Measurements from ENCODE around the gene ATP4B. TPM values are rescaled to one million over a fixed set of nuclear protein-coding genes. Genes with fewer than 3 reads are reported as not detected.
A peak's percentile ranks its signal among the peaks of the same experiment; 100 is the strongest.

Gene ATP4B
- total and polyA plus RNA-seq, 8 donors = not detected

DNA sequence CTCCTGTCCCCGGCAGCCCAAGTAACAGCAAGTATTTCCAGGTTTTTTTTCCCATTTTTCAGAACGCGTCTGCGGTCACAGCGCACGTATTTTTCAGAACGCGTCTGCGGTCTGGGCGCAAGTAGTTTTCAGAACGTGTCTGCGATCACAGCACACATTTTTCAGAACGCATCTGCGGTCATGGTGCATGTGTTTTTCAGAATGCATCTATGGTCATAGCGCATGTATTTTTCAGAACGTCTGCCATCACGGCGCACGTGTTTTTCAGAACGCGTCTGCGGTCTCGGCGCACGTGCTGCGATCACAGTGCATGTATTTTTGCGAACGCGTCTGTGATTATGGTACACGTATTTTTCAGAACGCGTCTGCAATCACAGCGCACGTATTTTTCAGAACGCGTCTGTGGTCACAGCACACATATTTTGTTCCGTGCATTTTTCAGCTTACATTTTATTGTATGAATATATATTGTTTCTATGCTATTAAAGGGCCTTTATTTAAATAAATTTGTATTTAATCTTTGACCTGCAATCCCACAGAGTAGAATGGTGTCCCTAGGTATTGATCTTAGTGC lies 19.7 kb downstream of the ATP4B start:
- peaks cover 0 to 15% (median 4%) of the 10 kb centered on the region in 3 donors for H3K36me3 ChIP-seq
- DNase-seq (peak in 2 of 6 donors; percentile 7 to 23), ATAC-seq (no peak), FAIRE-seq (no peak)
- no peak for TF ChIP-seq CTCF (IDR thresholded peaks at IDR 0.05)
- intact Hi-C loops (cut with DNase I) = no loop called here
- H3K9me3 ChIP-seq = no peaks in the 10 kb centered on the region
- WGBS, 2 donors = 97 to 98% methylated on average over 37 of the region's 37 CpGs
- no peak overlapping the region for H3K27ac ChIP-seq
- H3K4me3 ChIP-seq = no peak overlapping the region
- no peaks in the 10 kb centered on the region for H3K4me1 ChIP-seq
- no peaks in the 10 kb centered on the region for H3K27me3 ChIP-seq

- FAIRE-seq = no peak
- peak in 2 of 6 donors; percentile 3 to 38 for DNase-seq
These were observed 20.5 kb downstream of the ATP4B start for GRCh38 chr13:113637262-113638160.

DNA sequence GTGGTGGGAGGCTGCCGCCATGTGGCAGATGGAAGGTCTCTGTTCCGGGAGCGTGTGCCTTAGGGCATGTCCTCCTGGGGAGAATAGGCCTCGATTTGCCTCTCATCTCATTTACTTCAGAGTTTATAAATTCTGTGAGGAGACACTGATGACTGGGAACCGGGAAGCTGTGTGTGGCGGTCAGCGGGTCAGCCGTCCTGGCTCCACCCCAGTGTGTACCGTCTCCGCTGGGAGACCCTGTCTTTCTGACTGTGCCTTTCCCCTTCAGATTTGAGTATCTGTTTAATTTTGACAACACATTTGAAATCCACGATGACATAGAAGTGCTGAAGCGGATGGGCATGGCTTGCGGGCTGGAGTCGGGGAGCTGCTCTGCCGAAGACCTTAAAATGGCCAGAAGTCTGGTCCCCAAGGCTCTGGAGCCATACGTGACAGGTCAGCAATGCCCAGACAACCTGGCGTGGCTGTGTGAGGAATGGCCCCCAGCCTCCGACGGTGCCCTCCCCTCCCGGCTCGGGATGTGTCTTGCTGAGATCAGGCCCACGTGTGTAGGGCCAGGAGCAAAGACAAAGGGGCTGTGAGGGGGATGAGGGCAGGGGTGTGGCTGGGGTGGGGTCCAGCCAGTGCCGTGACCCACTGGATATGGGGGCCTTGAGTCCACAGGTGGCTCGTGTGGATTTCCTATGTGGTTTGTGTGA lies 21.6 kb downstream of the ATP4B start:
- H3K36me3 ChIP-seq = peaks cover 0 to 18% (median 4%) of the 10 kb centered on the region in 3 donors
- TF ChIP-seq CTCF (IDR thresholded peaks at IDR 0.05) = no peak
- no peaks in the 10 kb centered on the region for H3K27me3 ChIP-seq
- no peak overlapping the region for H3K4me3 ChIP-seq
- H3K4me1 ChIP-seq = no peaks in the 10 kb centered on the region
- FAIRE-seq = no peak
- no peak overlapping the region for H3K27ac ChIP-seq
- H3K9me3 ChIP-seq = no peaks in the 10 kb centered on the region
- WGBS, 2 donors = 96 to 98% methylated on average over 24 of the region's 24 CpGs
- DNase-seq = peak in 2 of 6 donors; percentile 12 to 30
- intact Hi-C loops (cut with DNase I) = no loop called here
- ATAC-seq = no peak

More at GRCh38 chr13:113637262-113638160, 20.5 kb downstream of the ATP4B start:
- intact Hi-C loops (cut with DNase I) = no loop called here
- no peak for ATAC-seq
- WGBS, 2 donors = 91 to 92% methylated on average over 30 of the region's 30 CpGs
- Histone ChIP-seq H3K9me3 (no peaks in the 10 kb centered on the region), H3K27ac (no peak overlapping the region), H3K27me3 (no peaks in the 10 kb centered on the region), H3K4me1 (no peaks in the 10 kb centered on the region), H3K4me3 (no peak overlapping the region), H3K36me3 (peaks cover 0 to 15% (median 4%) of the 10 kb centered on the region in 3 donors)
- no peak for TF ChIP-seq CTCF (IDR thresholded peaks at IDR 0.05)

DNA sequence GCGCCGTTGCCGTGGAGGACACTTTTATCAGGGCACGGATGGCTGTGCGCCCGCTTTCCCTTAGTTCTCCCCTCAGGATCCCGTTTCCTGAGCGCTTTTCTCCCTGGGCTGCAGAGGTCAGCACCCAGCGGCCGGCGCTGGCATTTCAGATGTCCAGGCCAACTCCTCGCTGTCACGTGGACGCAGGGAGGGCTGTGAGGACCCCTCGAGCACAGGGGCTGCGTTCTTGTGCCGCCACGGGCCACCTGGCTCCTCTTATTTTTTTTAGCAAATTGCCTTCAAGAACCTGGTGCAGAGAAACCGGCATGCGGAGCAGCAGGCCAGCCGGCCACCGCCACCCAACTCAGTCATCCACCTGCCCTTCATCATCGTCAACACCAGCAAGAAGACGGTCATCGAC lies 22.3 kb downstream of the ATP4B start:
- Histone ChIP-seq H3K4me1 (no peaks in the 10 kb centered on the region), H3K36me3 (peaks cover 0 to 18% (median 4%) of the 10 kb centered on the region in 3 donors), H3K4me3 (no peak overlapping the region), H3K27me3 (no peaks in the 10 kb centered on the region), H3K27ac (no peak overlapping the region), H3K9me3 (no peaks in the 10 kb centered on the region)
- intact Hi-C loops (cut with DNase I) = no loop called here
- TF ChIP-seq CTCF (IDR thresholded peaks at IDR 0.05) = no peak
- DNase-seq = peak in 2 of 6 donors; percentile 25 to 46
- ATAC-seq = no peak
- no peak for FAIRE-seq
- 96 to 98% methylated on average over 25 of the region's 25 CpGs for WGBS, 2 donors

Measured in pancreas (tissue), 10 donors.